ENCODE data around the gene CYP2B6. TPM values are rescaled to one million over a fixed set of nuclear protein-coding genes. Genes with fewer than 3 reads are reported as not detected.

Gene CYP2B6
- total RNA-seq, 1 donor from 2014 or later: 1.9 TPM

DNA sequence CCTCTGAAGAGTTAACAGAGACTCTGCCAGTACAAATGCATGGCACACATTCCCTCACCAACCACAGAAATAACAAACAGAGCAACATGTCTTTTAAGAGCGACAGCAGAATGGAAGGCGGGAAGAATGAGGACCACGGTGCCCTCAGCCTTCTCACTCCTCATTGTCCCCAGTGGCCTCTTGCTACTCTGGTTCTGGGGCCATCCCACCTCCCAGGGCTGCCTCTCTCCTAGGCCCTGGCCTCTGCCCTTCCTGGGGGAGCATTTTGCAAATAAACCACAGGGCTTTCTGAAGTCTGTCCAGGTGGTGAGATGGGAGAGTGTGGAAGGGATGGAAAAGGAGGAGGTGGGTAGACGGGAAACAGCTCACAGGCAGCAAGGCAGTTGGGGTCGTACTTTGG lies 28.3 kb downstream of the CYP2B6 start:
- DNase-seq (no peak), ATAC-seq (no peak)
- Histone ChIP-seq H3K4me1 (no peaks in the 10 kb centered on the region), H3K36me3 (no peaks in the 10 kb centered on the region), H3K4me3 (no peak overlapping the region), H3K27ac (no peak overlapping the region), H3K27me3 (no peaks in the 10 kb centered on the region), H3K9me3 (no peaks in the 10 kb centered on the region)
- intact Hi-C loops (cut with DNase I): no loop called here
- TF ChIP-seq, protein P1, sequence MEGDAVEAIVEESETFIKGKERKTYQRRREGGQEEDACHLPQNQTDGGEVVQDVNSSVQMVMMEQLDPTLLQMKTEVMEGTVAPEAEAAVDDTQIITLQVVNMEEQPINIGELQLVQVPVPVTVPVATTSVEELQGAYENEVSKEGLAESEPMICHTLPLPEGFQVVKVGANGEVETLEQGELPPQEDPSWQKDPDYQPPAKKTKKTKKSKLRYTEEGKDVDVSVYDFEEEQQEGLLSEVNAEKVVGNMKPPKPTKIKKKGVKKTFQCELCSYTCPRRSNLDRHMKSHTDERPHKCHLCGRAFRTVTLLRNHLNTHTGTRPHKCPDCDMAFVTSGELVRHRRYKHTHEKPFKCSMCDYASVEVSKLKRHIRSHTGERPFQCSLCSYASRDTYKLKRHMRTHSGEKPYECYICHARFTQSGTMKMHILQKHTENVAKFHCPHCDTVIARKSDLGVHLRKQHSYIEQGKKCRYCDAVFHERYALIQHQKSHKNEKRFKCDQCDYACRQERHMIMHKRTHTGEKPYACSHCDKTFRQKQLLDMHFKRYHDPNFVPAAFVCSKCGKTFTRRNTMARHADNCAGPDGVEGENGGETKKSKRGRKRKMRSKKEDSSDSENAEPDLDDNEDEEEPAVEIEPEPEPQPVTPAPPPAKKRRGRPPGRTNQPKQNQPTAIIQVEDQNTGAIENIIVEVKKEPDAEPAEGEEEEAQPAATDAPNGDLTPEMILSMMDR (IDR thresholded peaks at IDR 0.05): no peak

DNA sequence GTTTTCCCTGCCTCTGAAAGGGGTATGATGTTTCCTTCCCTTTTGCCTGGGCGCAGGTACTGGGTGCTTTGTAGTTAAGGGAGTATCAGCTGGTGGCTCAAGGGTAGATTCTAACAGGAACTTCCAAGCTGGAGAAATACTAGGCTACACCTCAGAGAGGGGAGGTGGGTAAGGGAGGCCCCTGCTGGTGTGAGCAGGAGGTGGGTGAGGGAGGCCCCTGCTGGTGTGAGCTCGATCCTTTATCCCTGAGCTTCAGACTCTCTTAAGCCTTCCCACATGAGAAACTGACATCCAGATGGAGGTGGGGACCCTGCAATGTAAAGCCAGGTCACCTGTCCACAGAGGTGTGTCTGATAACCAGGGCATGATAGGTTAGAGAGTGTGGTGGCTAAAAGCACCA lies 32.1 kb downstream of the CYP2B6 start:
- Histone ChIP-seq H3K27ac (no peak overlapping the region), H3K27me3 (peaks cover 4% of the 10 kb centered on the region), H3K9me3 (no peaks in the 10 kb centered on the region), H3K4me3 (no peak overlapping the region), H3K4me1 (no peaks in the 10 kb centered on the region), H3K36me3 (no peaks in the 10 kb centered on the region)
- no peak for ATAC-seq
- intact Hi-C loops (cut with DNase I): no loop called here
- DNase-seq: no peak
- TF ChIP-seq, protein P1 (IDR thresholded peaks at IDR 0.05): no peak

DNA sequence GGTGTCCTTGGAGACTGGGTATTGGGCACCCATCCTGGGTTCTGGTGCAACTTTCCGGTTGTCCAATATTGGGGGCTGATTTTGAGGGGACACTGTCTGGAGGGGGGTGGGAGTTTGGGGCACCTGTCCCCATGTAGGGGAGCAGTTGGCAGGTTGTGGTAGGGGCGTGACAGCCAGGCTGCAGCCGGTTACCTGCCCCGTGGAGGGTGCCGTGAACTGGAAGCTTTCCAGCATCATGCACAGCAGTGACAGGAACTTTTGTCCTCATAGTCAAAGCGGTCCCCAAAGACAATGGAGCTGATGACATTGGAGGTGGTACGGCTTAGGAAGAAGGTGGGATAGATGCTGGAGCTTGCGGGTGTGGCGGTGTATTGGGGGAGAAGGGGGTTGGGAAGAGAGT lies 34.3 kb downstream of the CYP2B6 start:
- H3K4me3 ChIP-seq: no peak overlapping the region
- ATAC-seq: no peak
- TF ChIP-seq, protein P1 (IDR thresholded peaks at IDR 0.05): no peak
- H3K36me3 ChIP-seq: no peaks in the 10 kb centered on the region
- H3K9me3 ChIP-seq: no peaks in the 10 kb centered on the region
- H3K27ac ChIP-seq: no peak overlapping the region
- no peak for DNase-seq
- peaks cover 4% of the 10 kb centered on the region for H3K27me3 ChIP-seq
- H3K4me1 ChIP-seq: no peaks in the 10 kb centered on the region
- intact Hi-C loops (cut with DNase I): no loop called here

DNA sequence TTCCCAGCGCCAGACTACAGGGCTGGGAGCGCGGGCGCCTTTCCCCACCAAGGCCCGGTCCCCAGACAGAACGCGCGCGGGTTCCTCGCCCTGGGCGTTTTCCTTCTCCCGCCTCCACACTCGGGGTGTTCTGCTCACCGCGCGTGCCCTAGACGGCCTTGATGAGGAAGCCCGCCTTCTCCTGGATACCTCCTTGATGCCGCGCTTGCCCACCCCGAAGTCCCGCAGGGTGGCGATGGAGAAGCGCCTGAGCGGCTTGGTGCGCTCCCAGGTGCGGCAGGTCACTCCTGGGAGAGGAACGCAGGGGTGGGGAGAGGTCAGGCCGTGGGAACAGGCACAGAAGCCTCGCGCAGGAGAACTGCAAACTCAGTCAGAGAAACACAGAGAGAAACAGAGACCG lies 34.8 kb downstream of the CYP2B6 start:
- H3K9me3 ChIP-seq: no peaks in the 10 kb centered on the region
- DNase-seq: no peak
- H3K27me3 ChIP-seq: peaks cover 4% of the 10 kb centered on the region
- no peaks in the 10 kb centered on the region for H3K36me3 ChIP-seq
- intact Hi-C loops (cut with DNase I): no loop called here
- no peaks in the 10 kb centered on the region for H3K4me1 ChIP-seq
- no peak overlapping the region for H3K27ac ChIP-seq
- TF ChIP-seq, protein P1 (IDR thresholded peaks at IDR 0.05): no peak
- ATAC-seq: no peak
- H3K4me3 ChIP-seq: no peak overlapping the region

DNA sequence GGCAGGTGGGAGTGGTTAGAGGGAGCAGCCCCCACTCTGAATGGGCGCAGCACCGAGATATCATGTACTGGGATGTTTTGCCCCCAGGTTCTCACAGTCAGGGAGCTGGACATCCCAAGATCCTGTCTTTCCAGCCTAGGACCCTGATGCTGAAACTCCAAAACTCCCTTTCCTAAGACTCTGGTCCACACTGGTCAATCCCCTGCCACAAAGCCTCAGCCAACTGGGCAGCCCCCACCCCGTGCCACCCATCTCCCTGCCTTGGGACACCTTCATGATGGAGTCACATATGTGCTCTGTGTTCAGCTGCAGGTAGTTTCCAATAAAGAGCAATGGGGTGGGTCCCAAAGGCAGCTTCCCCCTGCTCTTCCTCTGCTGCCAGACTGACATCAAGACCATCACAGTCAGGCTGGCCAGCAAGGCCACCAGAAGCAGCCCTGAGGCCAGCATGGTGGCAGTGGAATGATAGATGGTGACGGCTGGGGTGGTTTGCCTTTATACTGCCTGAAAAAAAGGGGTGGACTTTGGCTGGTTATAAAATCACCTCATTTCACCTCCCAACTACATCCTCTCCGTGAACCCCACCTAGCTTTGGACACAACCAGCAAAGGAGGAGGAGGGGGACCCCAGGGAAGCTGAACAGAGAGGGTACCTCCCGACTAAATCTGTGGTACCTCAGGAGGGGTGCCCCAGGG lies 36.3 kb downstream of the CYP2B6 start:
- H3K27ac ChIP-seq: no peak overlapping the region
- TF ChIP-seq, protein P1 (IDR thresholded peaks at IDR 0.05): no peak
- no peaks in the 10 kb centered on the region for H3K9me3 ChIP-seq
- peaks cover 4% of the 10 kb centered on the region for H3K27me3 ChIP-seq
- DNase-seq (no peak), ATAC-seq (no peak)
- H3K4me3 ChIP-seq: no peak overlapping the region
- H3K36me3 ChIP-seq: no peaks in the 10 kb centered on the region
- intact Hi-C loops (cut with DNase I): no loop called here
- H3K4me1 ChIP-seq: no peaks in the 10 kb centered on the region
